OCI-LY1 (cell line): ENCODE results near the gene PLXNA2.

ENCODE experiments used
- H2AFZ ChIP-seq: fragments of 200-600 bp; sonication (generic), shearing (Covaris generic); 2 replicates; pipeline ENCODE4 v1.6.0; 2014; ENCODE audit warnings: antibody characterized with exemption, mild to moderate bottlenecking, low read length
- H3F3A ChIP-seq: fragments of 200-600 bp; sonication (generic), shearing (Covaris generic); 2 replicates; pipeline ENCODE4 v1.6.0; 2014; ENCODE audit warnings: mild to moderate bottlenecking, antibody characterized with exemption, low read length, moderate library complexity; ENCODE audit not compliant: insufficient read depth
- H3K27ac ChIP-seq: fragments of 200-600 bp; sonication (generic); 2 replicates; pipeline ENCODE4 v1.5.1; 2014; ENCODE audit warnings: low read length, mixed run types, mild to moderate bottlenecking, low read depth; ENCODE audit not compliant: poor library complexity, severe bottlenecking
- H3K27me3 ChIP-seq: fragments of 200-600 bp; sonication (generic); 2 replicates; pipeline ENCODE4 v1.6.0; 2014; ENCODE audit warnings: antibody characterized with exemption, mild to moderate bottlenecking, low read length, moderate library complexity; ENCODE audit not compliant: insufficient read depth
- H3K36me3 ChIP-seq: fragments of 200-600 bp; sonication (generic); 2 replicates; pipeline ENCODE4 v1.6.1; 2014; ENCODE audit warnings: mild to moderate bottlenecking, antibody characterized with exemption, low read length, moderate library complexity, mixed read lengths; ENCODE audit not compliant: insufficient read depth
- H3K4me1 ChIP-seq: fragments of 200-600 bp; sonication (generic); 2 replicates; pipeline ENCODE4 v1.5.1; 2014; ENCODE audit warnings: mild to moderate bottlenecking, low read length, moderate library complexity; ENCODE audit not compliant: insufficient read depth, severe bottlenecking
- H3K4me2 ChIP-seq: fragments of 200-600 bp; sonication (generic), shearing (Covaris generic); 2 replicates; pipeline ENCODE4 v1.6.1; 2014; ENCODE audit warnings: low read length
- H3K4me3 ChIP-seq: fragments of 200-600 bp; sonication (generic); 2 replicates; pipeline ENCODE4 v1.5.1; 2014; ENCODE audit warnings: low read length, low read depth, mild to moderate bottlenecking, mixed read lengths; ENCODE audit not compliant: poor library complexity, severe bottlenecking
- H3K79me2 ChIP-seq: fragments of 200-600 bp; shearing (Covaris generic); 2 replicates; pipeline ENCODE4 v1.6.1; 2016; ENCODE audit warnings: mixed run types, low read length, mixed read lengths; ENCODE audit not compliant: insufficient read depth
- H3K9ac ChIP-seq: fragments of 200-600 bp; sonication (generic), shearing (Covaris generic); 2 replicates; pipeline ENCODE4 v1.6.1; 2014; ENCODE audit warnings: mild to moderate bottlenecking, low read length, mixed read lengths
- H3K9me2 ChIP-seq: fragments of 200-600 bp; sonication (generic), shearing (Covaris generic); 2 replicates; pipeline ENCODE4 v1.6.1; 2014; ENCODE audit warnings: low read depth, mild to moderate bottlenecking, low read length, mixed read lengths
- H3K9me3 ChIP-seq: fragments of 200-600 bp; shearing (Covaris generic); 2 replicates; pipeline ENCODE4 v1.6.1; 2014; ENCODE audit warnings: low read length, mixed read lengths
- H4K20me1 ChIP-seq: fragments of 200-600 bp; sonication (generic), shearing (Covaris generic); 2 replicates; pipeline ENCODE4 v1.6.0; 2016; ENCODE audit warnings: mild to moderate bottlenecking, low read length; ENCODE audit not compliant: insufficient read depth
- CTCF ChIP-seq: fragments of 200-600 bp; sonication (generic), shearing (Covaris generic); IDR thresholded peaks from 2 replicates; pipeline ENCODE4 v1.5.1; 2017; ENCODE audit warnings: mild to moderate bottlenecking, antibody characterized with exemption, low read length, moderate library complexity, mixed read lengths
- EZH2 ChIP-seq: fragments of 200-600 bp; sonication (generic), shearing (Covaris generic); IDR thresholded peaks from 2 replicates; pipeline ENCODE4 v1.8.0; 2017; ENCODE audit warnings: borderline replicate concordance, mixed run types, mild to moderate bottlenecking, antibody characterized with exemption, low read length, moderate library complexity, mixed read lengths

PLXNA2 gene

DNA sequence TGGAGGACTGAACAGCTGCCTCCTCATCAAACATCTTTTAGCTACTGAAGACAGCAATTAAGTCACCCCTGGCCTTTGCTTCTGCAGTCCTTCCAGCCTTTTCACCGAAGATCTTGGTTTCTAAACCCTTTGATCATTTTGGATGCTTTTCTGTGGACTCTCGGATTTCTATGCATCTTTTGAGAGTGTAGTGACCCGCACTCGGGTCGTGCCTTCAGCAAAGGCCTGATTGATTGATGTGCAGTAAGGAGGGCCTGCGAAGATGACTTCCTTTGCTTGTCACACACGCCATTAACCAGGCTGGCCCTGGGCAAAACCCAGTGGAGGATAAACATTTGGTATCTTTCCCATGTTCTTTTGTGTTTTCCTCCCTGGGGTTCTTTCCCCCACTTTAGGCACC is 175.8 kb downstream of the PLXNA2 start:
- no peaks in the 10 kb centered on the region for H3K36me3 ChIP-seq
- TF ChIP-seq CTCF = no peak
- TF ChIP-seq EZH2 = no peak
- no peaks in the 10 kb centered on the region for H4K20me1 ChIP-seq
- no peaks in the 10 kb centered on the region for H3K4me1 ChIP-seq
- no peak overlapping the region for H2AFZ ChIP-seq
- no peak overlapping the region for H3K4me2 ChIP-seq
- no peak overlapping the region for H3K27ac ChIP-seq
- no peaks in the 10 kb centered on the region for H3K9me3 ChIP-seq
- H3F3A ChIP-seq = no peaks in the 10 kb centered on the region
- no peak overlapping the region for H3K4me3 ChIP-seq
- H3K27me3 ChIP-seq = no peaks in the 10 kb centered on the region; the same call in none of the 2 replicates
- H3K9me2 ChIP-seq = no peaks in the 10 kb centered on the region
- no peaks in the 10 kb centered on the region for H3K79me2 ChIP-seq
- H3K9ac ChIP-seq = no peak overlapping the region

DNA sequence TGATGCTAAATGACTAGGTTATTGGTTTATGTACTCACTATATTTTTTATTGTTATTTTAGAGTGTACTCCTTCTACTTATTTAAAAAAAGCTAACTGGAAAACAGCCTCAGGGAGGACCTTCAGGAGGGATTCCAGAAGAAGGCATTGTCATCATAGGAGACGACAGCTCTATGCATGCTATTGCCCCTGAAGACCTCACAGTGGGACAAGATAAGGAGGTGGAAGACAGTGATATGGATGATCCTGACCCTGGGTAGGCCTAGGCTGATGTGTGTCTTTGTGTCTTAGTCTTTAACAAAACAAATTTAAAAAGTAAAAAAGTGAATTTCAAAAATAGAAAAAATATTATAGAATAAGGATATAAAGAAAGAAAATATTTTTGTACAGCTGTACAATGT is 177.6 kb downstream of the PLXNA2 start:
- Histone ChIP-seq H3K9me3 (no peaks in the 10 kb centered on the region), H3K79me2 (no peaks in the 10 kb centered on the region), H3F3A (no peaks in the 10 kb centered on the region), H3K27me3 (no peaks in the 10 kb centered on the region; the same call in none of the 2 replicates), H4K20me1 (no peaks in the 10 kb centered on the region), H3K4me2 (no peak overlapping the region), H3K4me1 (no peaks in the 10 kb centered on the region), H3K4me3 (no peak overlapping the region), H2AFZ (no peak overlapping the region), H3K27ac (no peak overlapping the region), H3K9ac (no peak overlapping the region), H3K9me2 (no peaks in the 10 kb centered on the region), H3K36me3 (no peaks in the 10 kb centered on the region)
- TF ChIP-seq CTCF (no peak), EZH2 (no peak)

- no peaks in the 10 kb centered on the region; the same call in none of the 2 replicates for H3K27me3 ChIP-seq
- no peaks in the 10 kb centered on the region for H4K20me1 ChIP-seq
- H3K9me2 ChIP-seq = no peaks in the 10 kb centered on the region
- no peak overlapping the region for H3K27ac ChIP-seq
- no peaks in the 10 kb centered on the region for H3K9me3 ChIP-seq
- H3K79me2 ChIP-seq = no peaks in the 10 kb centered on the region
- no peaks in the 10 kb centered on the region for H3K4me1 ChIP-seq
- no peaks in the 10 kb centered on the region for H3K36me3 ChIP-seq
- no peak overlapping the region for H2AFZ ChIP-seq
- H3F3A ChIP-seq = no peaks in the 10 kb centered on the region
- no peak overlapping the region for H3K4me3 ChIP-seq
- TF ChIP-seq EZH2 (no peak), CTCF (no peak)
- H3K9ac ChIP-seq = no peak overlapping the region
- no peak overlapping the region for H3K4me2 ChIP-seq
Observed at GRCh38 chr1:208065862-208066261, 178.3 kb downstream of the PLXNA2 start.
